ENCODE data around the gene VPS25. TPM values are rescaled to one million over a fixed set of nuclear protein-coding genes. Genes with fewer than 3 reads are reported as not detected.
A peak's percentile ranks its signal among the peaks of the same experiment; 100 is the strongest.
"Not testable (repeated sequence)": the region's sequence is repeated elsewhere in the genome, so short reads cannot be mapped to it uniquely, and the experiment has no call there.

VPS25 gene
- total and polyA plus RNA-seq, 2 donors: 32.6 to 71.6 TPM

GRCh38 chr17:42754782-42755181 is 18.5 kb upstream of the VPS25 start:
- no peaks in the 10 kb centered on the region for H3K4me1 ChIP-seq (ENCODE audit: insufficient read depth)
- no peak for DNase-seq (ENCODE audit: extremely low spot score)
- 76% methylated on average over 3 of the region's 3 CpGs for WGBS
- H3K4me3 ChIP-seq (ENCODE audit: low read depth, low read length): no peak overlapping the region
- no peak overlapping the region for H3K27ac ChIP-seq (ENCODE audit: low read depth)
- H3K36me3 ChIP-seq (ENCODE audit: insufficient read depth): no peaks in the 10 kb centered on the region

GRCh38 chr17:42759982-42760651 is 13.1 kb upstream of the VPS25 start:
- no peak for DNase-seq (ENCODE audit: extremely low spot score)
- Histone ChIP-seq H3K4me3 (ENCODE audit: low read depth, low read length) (no peak overlapping the region), H3K4me1 (ENCODE audit: insufficient read depth) (no peaks in the 10 kb centered on the region), H3K36me3 (ENCODE audit: insufficient read depth) (no peaks in the 10 kb centered on the region), H3K27ac (ENCODE audit: low read depth) (no peak overlapping the region)
- 49% methylated on average over 11 of the region's 11 CpGs for WGBS

GRCh38 chr17:42760652-42761581 is 12.3 kb upstream of the VPS25 start, which contains the start of gene RAMP2:
RAMP2 (plus strand) TSS chr17:42761227; CDS start chr17:42761262, 35 bp downstream.
- DNase-seq (ENCODE audit: extremely low spot score): no peak
- Histone ChIP-seq H3K27ac (ENCODE audit: low read depth) (no peak within 1 kb of the TSS), H3K4me3 (ENCODE audit: low read depth, low read length) (peak within 1 kb of the TSS; percentile 62), H3K4me1 (ENCODE audit: insufficient read depth) (no peaks in the 10 kb centered on the region), H3K36me3 (ENCODE audit: insufficient read depth) (no peaks in the 10 kb centered on the region)
- WGBS: 2% methylated on average over 90 of the region's 92 CpGs

- DNase-seq (ENCODE audit: extremely low spot score): no peak
- H3K4me1 ChIP-seq (ENCODE audit: insufficient read depth): no peaks in the 10 kb centered on the region
- WGBS: 42% methylated on average over 12 of the region's 12 CpGs
- no peaks in the 10 kb centered on the region for H3K36me3 ChIP-seq (ENCODE audit: insufficient read depth)
- no peak overlapping the region for H3K27ac ChIP-seq (ENCODE audit: low read depth)
- peak overlapping the region; percentile 62 for H3K4me3 ChIP-seq (ENCODE audit: low read depth, low read length)
Measured at GRCh38 chr17:42761638-42762037, 11.6 kb upstream of the VPS25 start.

GRCh38 chr17:42766124-42766523 is 7.1 kb upstream of the VPS25 start:
- Histone ChIP-seq H3K27ac (ENCODE audit: low read depth) (no peak overlapping the region), H3K4me3 (ENCODE audit: low read depth, low read length) (no peak overlapping the region), H3K4me1 (ENCODE audit: insufficient read depth) (no peaks in the 10 kb centered on the region), H3K36me3 (ENCODE audit: insufficient read depth) (no peaks in the 10 kb centered on the region)
- no peak for DNase-seq (ENCODE audit: extremely low spot score)
- WGBS: 82% methylated on average over 6 of the region's 6 CpGs

GRCh38 chr17:42767512-42767911 is 5.7 kb upstream of the VPS25 start:
- Histone ChIP-seq H3K4me3 (ENCODE audit: low read depth, low read length) (no peak overlapping the region), H3K36me3 (ENCODE audit: insufficient read depth) (no peaks in the 10 kb centered on the region), H3K27ac (ENCODE audit: low read depth) (no peak overlapping the region), H3K4me1 (ENCODE audit: insufficient read depth) (no peaks in the 10 kb centered on the region)
- DNase-seq (ENCODE audit: extremely low spot score): no peak

GRCh38 chr17:42768006-42768405 is 5.2 kb upstream of the VPS25 start:
- WGBS: 77% methylated on average over 9 of the region's 9 CpGs
- not testable (repeated sequence) for H3K27ac ChIP-seq (ENCODE audit: low read depth); DNase-seq (ENCODE audit: extremely low spot score)

GRCh38 chr17:42769964-42770363 is 3.3 kb upstream of the VPS25 start:
- not testable (repeated sequence) for H3K27ac ChIP-seq (ENCODE audit: low read depth); H3K4me3 ChIP-seq (ENCODE audit: low read depth, low read length); H3K4me1 ChIP-seq (ENCODE audit: insufficient read depth); H3K36me3 ChIP-seq (ENCODE audit: insufficient read depth); DNase-seq (ENCODE audit: extremely low spot score)
- WGBS: 74% methylated on average over 10 of the region's 10 CpGs

More at GRCh38 chr17:42768006-42768405, 5.2 kb upstream of the VPS25 start:
- H3K36me3 ChIP-seq (ENCODE audit: insufficient read depth); H3K4me3 ChIP-seq (ENCODE audit: low read depth, low read length); H3K4me1 ChIP-seq (ENCODE audit: insufficient read depth): not testable (repeated sequence)

- Histone ChIP-seq H3K4me3 (ENCODE audit: low read depth, low read length) (peak overlapping the region; percentile 74), H3K36me3 (ENCODE audit: insufficient read depth) (no peaks in the 10 kb centered on the region), H3K4me1 (ENCODE audit: insufficient read depth) (no peaks in the 10 kb centered on the region), H3K27ac (ENCODE audit: low read depth) (no peak overlapping the region)
- DNase-seq (ENCODE audit: extremely low spot score): no peak
- WGBS: 4% methylated on average over 3 of the region's 3 CpGs
Measured at GRCh38 chr17:42772945-42773289, 332 bp upstream of the VPS25 start.

GRCh38 chr17:42774066-42774745 is 957 bp downstream of the VPS25 start:
- WGBS: 76% methylated on average over 3 of the region's 3 CpGs
- DNase-seq (ENCODE audit: extremely low spot score): no peak
- Histone ChIP-seq H3K36me3 (ENCODE audit: insufficient read depth) (no peaks in the 10 kb centered on the region), H3K4me3 (ENCODE audit: low read depth, low read length) (peak overlapping the region; percentile 74), H3K4me1 (ENCODE audit: insufficient read depth) (no peaks in the 10 kb centered on the region), H3K27ac (ENCODE audit: low read depth) (no peak overlapping the region)

GRCh38 chr17:42775534-42776098 is 2.4 kb downstream of the VPS25 start:
- H3K4me1 ChIP-seq (ENCODE audit: insufficient read depth): no peaks in the 10 kb centered on the region
- H3K4me3 ChIP-seq (ENCODE audit: low read depth, low read length): no peak overlapping the region
- 76% methylated on average over 3 of the region's 3 CpGs for WGBS
- H3K36me3 ChIP-seq (ENCODE audit: insufficient read depth): no peaks in the 10 kb centered on the region
- H3K27ac ChIP-seq (ENCODE audit: low read depth): no peak overlapping the region
- no peak for DNase-seq (ENCODE audit: extremely low spot score)

- DNase-seq (ENCODE audit: extremely low spot score): no peak
- whole genome bisulfite sequencing: 93% methylated on average over 5 of the region's 5 CpGs
- H3K4me1 ChIP-seq (ENCODE audit: insufficient read depth): peaks cover 2% of the 10 kb centered on the region
- H3K36me3 ChIP-seq (ENCODE audit: insufficient read depth): no peaks in the 10 kb centered on the region
- no peak overlapping the region for H3K27ac ChIP-seq (ENCODE audit: low read depth)
- no peak overlapping the region for H3K4me3 ChIP-seq (ENCODE audit: low read depth, low read length)
Measured at GRCh38 chr17:42778570-42778969, 5.3 kb downstream of the VPS25 start.

GRCh38 chr17:42779304-42779935 is 6.2 kb downstream of the VPS25 start:
- no peak overlapping the region for H3K27ac ChIP-seq (ENCODE audit: low read depth)
- 68% methylated on average over 3 of the region's 3 CpGs for WGBS
- DNase-seq (ENCODE audit: extremely low spot score): no peak
- H3K4me3 ChIP-seq (ENCODE audit: low read depth, low read length): no peak overlapping the region
- peaks cover 2% of the 10 kb centered on the region for H3K4me1 ChIP-seq (ENCODE audit: insufficient read depth)
- H3K36me3 ChIP-seq (ENCODE audit: insufficient read depth): no peaks in the 10 kb centered on the region
